Renal cortex interstitium (tissue), 11 donors: ENCODE measurements around the gene VAMP2. TPM values are rescaled to one million over a fixed set of nuclear protein-coding genes. Genes with fewer than 3 reads are reported as not detected.

ENCODE experiments used
- DNase-seq, 11 donors: peaks; one replicate each; pipeline ENCODE4 v3.0.0-alpha.2; 2013; ENCODE audit warnings: low read depth in 9 of 11, low spot score in 4 of 11; ENCODE audit errors: extremely low read depth in 1 of 11
- polyA plus RNA-seq, 3 donors: library from polyadenylated mRNA; unstranded; fragments of 120-200 nt; gene quantifications; one replicate each; pipeline ENCODE4 v1.2.1, GENCODE V29; 2013; ENCODE audit not compliant: insufficient read length in 3 of 3

The VAMP2 gene
- polyA plus RNA-seq, 3 donors: 107 to 150 (median 110) TPM

- DNase-seq: peak in 10 of 11 donors; percentile 83 to 96 (median 91)
Observed at GRCh38 chr17:8119581-8120519, 42.9 kb downstream of the VAMP2 start.

- peak in 4 of 11 donors; percentile 63 to 81 (median 76) for DNase-seq
Observed at GRCh38 chr17:8118769-8119580, 43.8 kb downstream of the VAMP2 start.

- DNase-seq: peak in 1 of 11 donors; percentile 24
Observed at GRCh38 chr17:8117980-8118768, 44.6 kb downstream of the VAMP2 start, which contains the start of gene ALOXE3. Gene ALOXE3, minus strand, starts transcription at chr17:8118514. Its CDS starts 524 bp downstream, at chr17:8117990.

GRCh38 chr17:8117367-8117979 is 45.3 kb downstream of the VAMP2 start:
- DNase-seq: no peak

GRCh38 chr17:8116776-8117175 is 46.0 kb downstream of the VAMP2 start:
- DNase-seq: no peak

GRCh38 chr17:8110907-8111306 is 51.8 kb downstream of the VAMP2 start:
- no peak for DNase-seq

GRCh38 chr17:8110456-8110804 is 52.3 kb downstream of the VAMP2 start:
- DNase-seq: no peak

GRCh38 chr17:8109661-8110455 is 52.9 kb downstream of the VAMP2 start:
- peak in 1 of 11 donors; percentile 46 for DNase-seq

Other genes starting within 250 kb of the VAMP2 start
- gene RNF227, start 246.7 kb downstream of the VAMP2 start, polyA plus RNA-seq: 1 to 10 TPM; 3.8 to 4.8 (median 4.1) TPM
- gene KCNAB3, start 233.1 kb downstream of the VAMP2 start, polyA plus RNA-seq: 10 to 100 TPM; 10.6 to 17.1 (median 14.9) TPM
- gene TRAPPC1, start 231.0 kb downstream of the VAMP2 start, polyA plus RNA-seq: 100 to 1,000 TPM; 126 to 151 (median 146) TPM
- 10 to 100 TPM; 52.5 to 66.4 (median 55.7) TPM for gene CNTROB, start 230.7 kb downstream of the VAMP2 start, polyA plus RNA-seq
- gene GUCY2D, start 160.3 kb downstream of the VAMP2 start, polyA plus RNA-seq: under 1 TPM; 0.26 to 0.78 (median 0.47) TPM
- gene ALOX15B, start 123.9 kb downstream of the VAMP2 start, polyA plus RNA-seq: 1 to 10 TPM; 1.0 to 1.3 (median 1.1) TPM
- 1 to 10 TPM in 1 of 3 donors, under 1 TPM in 2; 0.66 to 1.5 (median 0.72) TPM for gene ALOX12B, start 75.2 kb downstream of the VAMP2 start, polyA plus RNA-seq
- gene ALOXE3, start 44.4 kb downstream of the VAMP2 start, polyA plus RNA-seq: under 1 TPM in 1 of 3 donors, not detected in 2; 0.08 TPM
- gene HES7, start 38.8 kb downstream of the VAMP2 start, polyA plus RNA-seq: under 1 TPM in 1 of 3 donors, not detected in 2; 0.17 TPM
- gene PER1, start 10.5 kb downstream of the VAMP2 start, polyA plus RNA-seq: 10 to 100 TPM; 29.0 to 53.9 (median 30.6) TPM
- 10 to 100 TPM; 21.2 to 29.9 (median 28.3) TPM for gene TMEM107, start 13.4 kb upstream of the VAMP2 start, polyA plus RNA-seq
- 1 to 10 TPM; 2.6 to 5.2 (median 4.6) TPM for gene BORCS6, start 27.2 kb upstream of the VAMP2 start, polyA plus RNA-seq
- 10 to 100 TPM; 34.1 to 44.5 (median 36.2) TPM for gene AURKB, start 47.6 kb upstream of the VAMP2 start, polyA plus RNA-seq
- gene CTC1, start 85.1 kb upstream of the VAMP2 start, polyA plus RNA-seq: 10 to 100 TPM; 22.6 to 42.1 (median 29.0) TPM
- gene PFAS, start 86.3 kb upstream of the VAMP2 start, polyA plus RNA-seq: 10 to 100 TPM; 37.6 to 46.6 (median 41.2) TPM
- 10 to 100 TPM; 27.2 to 29.8 (median 27.3) TPM for gene RANGRF, start 125.7 kb upstream of the VAMP2 start, polyA plus RNA-seq
- gene SLC25A35, start 132.5 kb upstream of the VAMP2 start, polyA plus RNA-seq: 1 to 10 TPM; 2.8 to 4.9 (median 3.2) TPM
- 10 to 100 TPM; 16.0 to 18.3 (median 17.7) TPM for gene ARHGEF15, start 147.3 kb upstream of the VAMP2 start, polyA plus RNA-seq
- not detected for gene ODF4, start 176.9 kb upstream of the VAMP2 start, polyA plus RNA-seq
- 1,000 to 10,000 TPM; 2,237 to 3,232 (median 2,994) TPM for gene RPL26, start 220.2 kb upstream of the VAMP2 start, polyA plus RNA-seq
- under 1 TPM in 2 of 3 donors, not detected in 1; 0.07 to 0.20 TPM for gene RNF222, start 234.9 kb upstream of the VAMP2 start, polyA plus RNA-seq